ENCODE data around the gene FOLR1. TPM values are rescaled to one million over a fixed set of nuclear protein-coding genes. Genes with fewer than 3 reads are reported as not detected.

FOLR1 gene
- total and polyA plus RNA-seq, 9 of the 15 experiments (the other 6 are each of a cell fraction or from before 2014, with no cell fraction given): 0.22 to 2.3 (median 1.0) TPM

- peak; percentile 60 for TF ChIP-seq ATF3 (IDR thresholded peaks at IDR 0.05)
- TF ChIP-seq ATF3 (CRISPR knock-in tag; conservative IDR thresholded peaks at IDR 0.05): no peak
- peak; percentile 69 for TF ChIP-seq JUND (IDR thresholded peaks at IDR 0.05; ENCODE audit: borderline replicate concordance, low read depth, low read length)
- peak; percentile 23; the same call in 1 of the 3 replicates for TF ChIP-seq JUND (tag; IDR thresholded peaks at IDR 0.05; ENCODE audit: borderline replicate concordance, low read depth, low read length)
- TF ChIP-seq TAF7 (tag; IDR thresholded peaks at IDR 0.05): no peak
- no peak for TF ChIP-seq ZNF311 (CRISPR knock-in tag; IDR thresholded peaks at IDR 0.05)
- no peak for TF ChIP-seq THRA (IDR thresholded peaks at IDR 0.05)
- no peak for TF ChIP-seq CAMTA2 (CRISPR knock-in tag; conservative IDR thresholded peaks at IDR 0.05)
- no peak for TF ChIP-seq MYC (IDR thresholded peaks at IDR 0.05; ENCODE audit: low read depth, low read length)
- TF ChIP-seq MYC (CRISPR knock-in tag; IDR thresholded peaks at IDR 0.05; ENCODE audit: borderline replicate concordance, low read depth): no peak
- TF ChIP-seq BCLAF1 (IDR thresholded peaks at IDR 0.05; ENCODE audit: borderline replicate concordance in 1 of 2, control insufficient read depth in 1 of 2, low read depth in 2 of 2, low read length in 1 of 2): no peak
- TF ChIP-seq TAF15 (IDR thresholded peaks at IDR 0.05; ENCODE audit: low read depth, low read length): no peak
- no peak for TF ChIP-seq ZBED1 (IDR thresholded peaks at IDR 0.05)
- 0 out of 2 replicates have a peak, but pooled peaks have one; percentile 28 for TF ChIP-seq JUN (IDR thresholded peaks at IDR 0.05; ENCODE audit: borderline replicate concordance, low read depth, low read length)
- no peak; the same call in 1 of the 2 replicates for TF ChIP-seq JUN (CRISPR knock-in tag; IDR thresholded peaks at IDR 0.05; ENCODE audit: borderline replicate concordance)
- no peak for TF ChIP-seq SRSF9 (IDR thresholded peaks at IDR 0.05; ENCODE audit: borderline replicate concordance, low read depth, low read length)
- TF ChIP-seq ZNF507 (tag; conservative IDR thresholded peaks at IDR 0.05): no peak
- no peak for TF ChIP-seq ZC3H4 (CRISPR knock-in tag; IDR thresholded peaks at IDR 0.05; ENCODE audit: borderline replicate concordance)
- no peak for TF ChIP-seq PPARD (CRISPR knock-in tag; IDR thresholded peaks at IDR 0.05)
Measured at GRCh38 chr11:72238040-72238450, 46.1 kb downstream of the FOLR1 start (continued).

Data from K562 (cell line).